HFFc6 (cell line): ENCODE measurements around the gene BPIFB2. TPM values are rescaled to one million over a fixed set of nuclear protein-coding genes. Genes with fewer than 3 reads are reported as not detected.

Experiments used
- DNase-seq: peaks from one replicate; pipeline ENCODE4 v3.0.0-alpha.2; 2018
- H3K27ac Mint-ChIP-seq: 2 replicates; pipeline ENCODE4 v1.8.0; 2020; ENCODE audit warnings: mild to moderate bottlenecking, mixed read lengths
- H3K27me3 Mint-ChIP-seq: 2 replicates; pipeline ENCODE4 v1.8.0; 2021; ENCODE audit warnings: mild to moderate bottlenecking, moderate library complexity, mixed read lengths; ENCODE audit not compliant: insufficient read depth
- H3K36me3 Mint-ChIP-seq: 2 replicates; pipeline ENCODE4 v1.8.0; 2021; ENCODE audit warnings: low read depth, mixed read lengths
- H3K4me1 Mint-ChIP-seq: 2 replicates; pipeline ENCODE4 v1.8.0; 2020; ENCODE audit warnings: low read depth, mixed read lengths
- H3K4me3 Mint-ChIP-seq: 2 replicates; pipeline ENCODE4 v1.8.0; 2020; ENCODE audit warnings: mild to moderate bottlenecking, moderate library complexity, mixed read lengths
- H3K9me3 Mint-ChIP-seq: 2 replicates; pipeline ENCODE4 v1.8.0; 2020; ENCODE audit warnings: mild to moderate bottlenecking, mixed read lengths
- CTCF ChIP-seq: fragments of 200-600 bp; sonication (generic); IDR thresholded peaks from 2 replicates; pipeline ENCODE4 v1.5.0; 2021; ENCODE audit warnings: antibody characterized with exemption, mild to moderate bottlenecking
- total RNA-seq, 6 experiments: library from RNA; stranded (reverse); fragmentation: NEBNext Ultra II Directional; extraction: Animal tissue kit (Norgen Biotek cat#: 25700); gene quantifications; 2 replicates in 1 of 6; 3 replicates in 5 of 6; pipeline ENCODE4 v1.2.3, GENCODE V29; 2021

BPIFB2 gene
- total RNA-seq, 6 experiments from 2014 or later, result not detected

DNA sequence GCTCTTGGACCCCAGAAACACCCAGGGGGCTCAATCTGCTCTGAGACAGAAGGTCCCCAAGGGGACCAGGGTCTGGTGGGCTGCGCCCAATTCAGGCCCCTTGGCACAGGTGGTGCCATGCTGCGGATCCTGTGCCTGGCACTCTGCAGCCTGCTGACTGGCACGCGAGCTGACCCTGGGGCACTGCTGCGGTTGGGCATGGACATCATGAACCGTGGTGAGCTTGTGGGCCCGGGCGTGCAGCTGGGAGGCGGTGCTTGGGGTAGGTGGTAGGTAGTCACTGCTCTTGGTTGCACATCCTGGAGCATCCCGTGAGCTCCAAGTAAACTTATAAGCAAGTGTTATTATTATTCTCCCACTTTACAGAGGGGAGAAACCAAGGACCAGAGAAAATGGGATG, 24.0 kb downstream of the BPIFB2 start, which contains the start of gene BPIFB6:
BPIFB6 (plus strand) TSS at position 118 of the 400 bp plus-strand sequence; CDS start at position 118, 0 bp downstream.
- DNase-seq, result no peak
- no peaks in the 10 kb centered on the region for H3K4me1 Mint-ChIP-seq
- no peaks in the 10 kb centered on the region for H3K9me3 Mint-ChIP-seq
- no peaks in the 10 kb centered on the region for H3K36me3 Mint-ChIP-seq
- no peak within 1 kb of the TSS for H3K4me3 Mint-ChIP-seq
- no peak within 1 kb of the TSS for H3K27ac Mint-ChIP-seq
- TF ChIP-seq CTCF, result no peak
- H3K27me3 Mint-ChIP-seq, result peaks cover 30% of the 10 kb centered on the region

DNA sequence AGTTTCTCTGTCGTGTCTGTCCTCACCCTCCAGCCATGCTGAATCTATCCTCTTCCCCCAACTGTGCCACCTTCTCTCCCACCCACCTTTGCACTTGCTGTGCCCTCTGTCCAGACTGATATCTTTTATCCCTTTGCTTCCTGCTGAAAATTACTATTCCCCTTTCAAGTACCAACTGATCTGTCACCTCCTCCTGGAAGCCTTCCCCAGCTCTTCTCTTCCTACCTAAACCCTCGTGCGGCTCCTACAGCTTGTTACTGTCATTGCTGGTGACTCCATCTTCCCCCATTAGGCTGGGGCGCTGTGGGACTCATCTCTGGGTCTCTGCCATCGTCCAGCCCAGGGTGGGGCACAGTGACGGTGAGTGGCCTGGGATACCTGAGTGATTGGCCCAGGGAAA, 25.1 kb downstream of the BPIFB2 start:
- no peak for DNase-seq
- peaks cover 34% of the 10 kb centered on the region for H3K27me3 Mint-ChIP-seq
- no peak overlapping the region for H3K27ac Mint-ChIP-seq
- no peaks in the 10 kb centered on the region for H3K36me3 Mint-ChIP-seq
- H3K4me3 Mint-ChIP-seq, result no peak overlapping the region
- no peak for TF ChIP-seq CTCF
- no peaks in the 10 kb centered on the region for H3K4me1 Mint-ChIP-seq
- no peaks in the 10 kb centered on the region for H3K9me3 Mint-ChIP-seq

- H3K36me3 Mint-ChIP-seq, result no peaks in the 10 kb centered on the region
- no peak for TF ChIP-seq CTCF
- no peak overlapping the region for H3K4me3 Mint-ChIP-seq
- H3K4me1 Mint-ChIP-seq, result no peaks in the 10 kb centered on the region
- peaks cover 34% of the 10 kb centered on the region for H3K27me3 Mint-ChIP-seq
- no peak for DNase-seq
- no peak overlapping the region for H3K27ac Mint-ChIP-seq
- H3K9me3 Mint-ChIP-seq, result no peaks in the 10 kb centered on the region
Measured at GRCh38 chr20:33033381-33033780, 25.9 kb downstream of the BPIFB2 start.

GRCh38 chr20:33034115-33034514, 26.6 kb downstream of the BPIFB2 start:
- no peak for TF ChIP-seq CTCF

GRCh38 chr20:33034901-33035492, 27.5 kb downstream of the BPIFB2 start:
- H3K27me3 Mint-ChIP-seq, result peaks cover 42% of the 10 kb centered on the region
- H3K4me1 Mint-ChIP-seq, result no peaks in the 10 kb centered on the region
- no peaks in the 10 kb centered on the region for H3K9me3 Mint-ChIP-seq
- H3K27ac Mint-ChIP-seq, result no peak overlapping the region
- no peak for TF ChIP-seq CTCF
- no peak overlapping the region for H3K4me3 Mint-ChIP-seq
- H3K36me3 Mint-ChIP-seq, result no peaks in the 10 kb centered on the region
- DNase-seq, result no peak

More at GRCh38 chr20:33034115-33034514, 26.6 kb downstream of the BPIFB2 start:
- Mint-ChIP-seq H3K27me3 (peaks cover 37% of the 10 kb centered on the region), H3K36me3 (no peaks in the 10 kb centered on the region), H3K27ac (no peak overlapping the region), H3K9me3 (no peaks in the 10 kb centered on the region), H3K4me3 (no peak overlapping the region), H3K4me1 (no peaks in the 10 kb centered on the region)
- DNase-seq, result no peak

DNA sequence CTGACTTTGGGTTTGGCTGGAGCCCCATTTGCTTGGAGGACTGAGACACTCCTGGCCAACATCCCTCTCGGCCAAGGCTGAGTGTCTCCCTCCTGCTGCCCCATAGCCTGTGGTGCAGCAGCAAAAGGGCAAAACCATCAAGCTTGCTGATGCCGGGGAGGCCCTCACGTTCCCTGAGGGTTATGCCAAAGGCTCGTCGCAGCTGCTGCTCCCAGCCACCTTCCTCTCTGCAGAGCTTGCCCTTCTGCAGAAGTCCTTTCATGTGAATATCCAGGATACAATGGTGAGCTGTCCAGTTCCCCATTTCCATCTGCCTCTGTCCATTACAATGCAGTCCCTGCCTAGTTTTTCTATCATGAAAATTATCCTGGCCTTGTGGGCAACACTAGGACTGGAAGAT, 30.0 kb downstream of the BPIFB2 start:
- no peaks in the 10 kb centered on the region for H3K4me1 Mint-ChIP-seq
- H3K9me3 Mint-ChIP-seq, result no peaks in the 10 kb centered on the region
- peaks cover 46% of the 10 kb centered on the region for H3K27me3 Mint-ChIP-seq
- DNase-seq, result no peak
- no peak overlapping the region for H3K4me3 Mint-ChIP-seq
- H3K36me3 Mint-ChIP-seq, result no peaks in the 10 kb centered on the region
- no peak for TF ChIP-seq CTCF
- no peak overlapping the region for H3K27ac Mint-ChIP-seq
